HEK293 (cell line): ENCODE results near the gene DCST1.
A peak's percentile ranks its signal among the peaks of the same experiment; 100 is the strongest.

Source experiments
- ELK4 ChIP-seq: IDR thresholded peaks from 2 replicates; pipeline ENCODE4 v1.6.1; 2011; ENCODE audit warnings: mild to moderate bottlenecking, low read depth, low read length, borderline replicate concordance
- GFI1B ChIP-seq: fragments of 450-650 bp; formaldehyde crosslinking; IDR thresholded peaks from 2 replicates; pipeline ENCODE4 v1.5.1; 2016; ENCODE audit warnings: missing biosample characterization, missing genetic modification characterization
- HOXC10 ChIP-seq: sonication (generic); formaldehyde crosslinking; IDR thresholded peaks from 2 replicates; pipeline ENCODE4 v1.8.1; 2023; ENCODE audit warnings: mild to moderate bottlenecking, missing genetic modification reagents
- KLF16 ChIP-seq: fragments of 450-650 bp; formaldehyde crosslinking; IDR thresholded peaks from 2 replicates; pipeline ENCODE4 v1.5.1; 2017; ENCODE audit warnings: missing biosample characterization, missing genetic modification characterization
- PRDM4 ChIP-seq: fragments of 450-650 bp; formaldehyde crosslinking; IDR thresholded peaks from 2 replicates; pipeline ENCODE4 v1.5.1; 2017; ENCODE audit warnings: missing biosample characterization, missing genetic modification characterization
- SETDB1 ChIP-seq: IDR thresholded peaks from one replicate; pipeline ENCODE4 v1.6.1; 2017; ENCODE audit warnings: mild to moderate bottlenecking, low read length, moderate library complexity, mixed read lengths; ENCODE audit not compliant: insufficient read length
- TCF7L2 ChIP-seq: IDR thresholded peaks from 2 replicates; pipeline ENCODE4 v1.6.1; 2011; ENCODE audit warnings: low read depth, mild to moderate bottlenecking, inconsistent platforms, low read length, moderate library complexity, borderline replicate concordance
- YY1 ChIP-seq: fragments of 450-650 bp; formaldehyde crosslinking; IDR thresholded peaks from 2 replicates; pipeline ENCODE4 v1.5.1; 2018; ENCODE audit warnings: missing biosample characterization, missing genetic modification characterization
- ZBTB48 ChIP-seq: fragments of 450-650 bp; formaldehyde crosslinking; IDR thresholded peaks from 2 replicates; pipeline ENCODE4 v1.5.1; 2016; ENCODE audit warnings: missing biosample characterization, missing genetic modification characterization
- ZFHX2 ChIP-seq: fragments of 450-650 bp; formaldehyde crosslinking; conservative IDR thresholded peaks from 2 replicates; pipeline ENCODE4 v1.5.1; 2016; ENCODE audit warnings: missing biosample characterization, missing genetic modification characterization
- ZIC2 ChIP-seq: fragments of 450-650 bp; formaldehyde crosslinking; IDR thresholded peaks from 2 replicates; pipeline ENCODE4 v1.5.1; 2016; ENCODE audit warnings: missing biosample characterization, missing genetic modification characterization
- ZNF112 ChIP-seq: fragments of 450-650 bp; formaldehyde crosslinking; IDR thresholded peaks from 2 replicates; pipeline ENCODE4 v1.5.0; 2017; ENCODE audit warnings: missing biosample characterization, missing genetic modification characterization
- ZNF157 ChIP-seq: fragments of 450-650 bp; formaldehyde crosslinking; IDR thresholded peaks from 2 replicates; pipeline ENCODE4 v1.5.1; 2016; ENCODE audit warnings: missing biosample characterization, missing genetic modification characterization
- ZNF175 ChIP-seq: fragments of 450-650 bp; formaldehyde crosslinking; IDR thresholded peaks from 2 replicates; pipeline ENCODE4 v1.5.1; 2016; ENCODE audit warnings: missing biosample characterization, missing genetic modification characterization
- ZNF211 ChIP-seq: fragments of 450-650 bp; formaldehyde crosslinking; IDR thresholded peaks from 2 replicates; pipeline ENCODE4 v1.5.1; 2016; ENCODE audit warnings: low read depth, missing biosample characterization, missing genetic modification characterization
- ZNF23 ChIP-seq: fragments of 450-650 bp; formaldehyde crosslinking; IDR thresholded peaks from 2 replicates; pipeline ENCODE4 v1.5.1; 2016; ENCODE audit warnings: missing biosample characterization, missing genetic modification characterization, borderline replicate concordance
- ZNF248 ChIP-seq: fragments of 450-650 bp; formaldehyde crosslinking; IDR thresholded peaks from 2 replicates; pipeline ENCODE4 v1.5.1; 2017; ENCODE audit warnings: missing biosample characterization, missing genetic modification characterization
- ZNF274 ChIP-seq, 2 experiments: fragments of 200-500 bp in 1 of 2; fragments of 450-650 bp in 1 of 2; sonication (Bioruptor generic) in 1 of 2; formaldehyde crosslinking in 1 of 2; IDR thresholded peaks; 2 replicates each; pipeline versions ENCODE4 v1.5.1 to v1.6.1; 2014 to 2016; ENCODE audit warnings: borderline replicate concordance in 1 of 2, inconsistent platforms in 1 of 2, low read length in 1 of 2, missing biosample characterization in 1 of 2, missing genetic modification characterization in 1 of 2
- ZNF664 ChIP-seq: fragments of 450-650 bp; formaldehyde crosslinking; IDR thresholded peaks from 2 replicates; pipeline ENCODE4 v1.5.1; 2016; ENCODE audit warnings: missing biosample characterization, missing genetic modification characterization
- ZNF701 ChIP-seq: fragments of 450-650 bp; formaldehyde crosslinking; IDR thresholded peaks from 2 replicates; pipeline ENCODE4 v1.5.1; 2016; ENCODE audit warnings: missing biosample characterization, missing genetic modification characterization
- ZNF747 ChIP-seq: fragments of 450-650 bp; formaldehyde crosslinking; IDR thresholded peaks from 2 replicates; pipeline ENCODE4 v1.5.1; 2016; ENCODE audit warnings: missing biosample characterization, missing genetic modification characterization
- ZNF791 ChIP-seq: fragments of 450-650 bp; formaldehyde crosslinking; IDR thresholded peaks from 2 replicates; pipeline ENCODE4 v1.5.1; 2016; ENCODE audit warnings: missing biosample characterization, missing genetic modification characterization
- ZSCAN30 ChIP-seq: fragments of 450-650 bp; IDR thresholded peaks from 2 replicates; pipeline ENCODE4 v1.5.1; 2018; ENCODE audit warnings: missing biosample characterization, mild to moderate bottlenecking, missing genetic modification characterization, moderate library complexity
- ZXDB ChIP-seq: fragments of 450-650 bp; formaldehyde crosslinking; IDR thresholded peaks from 2 replicates; pipeline ENCODE4 v1.5.1; 2016; ENCODE audit warnings: missing biosample characterization, missing genetic modification characterization
- TF ChIP-seq, protein P1 (sequence below): fragments of 450-650 bp; formaldehyde crosslinking; IDR thresholded peaks from 2 replicates; pipeline ENCODE4 v1.5.1; 2017; ENCODE audit warnings: missing biosample characterization, mild to moderate bottlenecking, missing genetic modification characterization, moderate library complexity
- TF ChIP-seq, protein P2 (sequence below): fragments of 450-650 bp; formaldehyde crosslinking; IDR thresholded peaks from 2 replicates; pipeline ENCODE4 v1.5.1; 2016; ENCODE audit warnings: missing biosample characterization, missing genetic modification characterization
- TF ChIP-seq, protein P3 (sequence below): fragments of 450-650 bp; formaldehyde crosslinking; IDR thresholded peaks from 2 replicates; pipeline ENCODE4 v1.5.1; 2017; ENCODE audit warnings: missing biosample characterization, missing genetic modification characterization
- TF ChIP-seq, protein P4 (sequence below): fragments of 450-650 bp; formaldehyde crosslinking; IDR thresholded peaks from 2 replicates; pipeline ENCODE4 v1.5.1; 2016; ENCODE audit warnings: missing biosample characterization, missing genetic modification characterization

DCST1 gene

GRCh38 chr1:155051342-155051776, 17.7 kb downstream of the DCST1 start (continued):
- TF ChIP-seq, protein P1, sequence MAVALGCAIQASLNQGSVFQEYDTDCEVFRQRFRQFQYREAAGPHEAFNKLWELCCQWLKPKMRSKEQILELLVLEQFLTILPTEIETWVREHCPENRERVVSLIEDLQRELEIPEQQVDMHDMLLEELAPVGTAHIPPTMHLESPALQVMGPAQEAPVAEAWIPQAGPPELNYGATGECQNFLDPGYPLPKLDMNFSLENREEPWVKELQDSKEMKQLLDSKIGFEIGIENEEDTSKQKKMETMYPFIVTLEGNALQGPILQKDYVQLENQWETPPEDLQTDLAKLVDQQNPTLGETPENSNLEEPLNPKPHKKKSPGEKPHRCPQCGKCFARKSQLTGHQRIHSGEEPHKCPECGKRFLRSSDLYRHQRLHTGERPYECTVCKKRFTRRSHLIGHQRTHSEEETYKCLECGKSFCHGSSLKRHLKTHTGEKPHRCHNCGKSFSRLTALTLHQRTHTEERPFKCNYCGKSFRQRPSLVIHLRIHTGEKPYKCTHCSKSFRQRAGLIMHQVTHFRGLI (tag by site-specific recombination) = no peak
- TF ChIP-seq ELK4 (no peak), ZNF157 (tag by site-specific recombination) (no peak), ZXDB (tag by site-specific recombination) (no peak), ZNF701 (tag by site-specific recombination) (no peak), ZNF274 (IDR thresholded peaks at IDR 0.05; ENCODE audit: low read length) (no peak), ZNF274 (tag by site-specific recombination; IDR thresholded peaks at IDR 0.05; ENCODE audit: borderline replicate concordance) (no peak), ZNF747 (tag by site-specific recombination) (no peak), KLF16 (tag by site-specific recombination) (0 out of 2 replicates have a peak, but pooled peaks have one; percentile 17), PRDM4 (no peak), ZNF175 (tag by site-specific recombination) (no peak), ZNF248 (no peak), ZSCAN30 (tag by site-specific recombination) (peak; percentile 78; the same call in 1 of the 2 replicates), ZBTB48 (peak; percentile 11; the same call in 1 of the 2 replicates), YY1 (0 out of 2 replicates have a peak, but pooled peaks have one; percentile 23), ZNF791 (tag by site-specific recombination) (no peak), ZNF112 (tag by site-specific recombination) (no peak), GFI1B (tag by site-specific recombination) (no peak), HOXC10 (CRISPR knock-in tag) (no peak), ZNF211 (no peak), ZNF23 (tag by site-specific recombination) (no peak), ZFHX2 (no peak), TCF7L2 (no peak), ZNF664 (tag by site-specific recombination) (no peak), ZIC2 (tag by site-specific recombination) (no peak), SETDB1 (no peak)
- TF ChIP-seq, protein P2, sequence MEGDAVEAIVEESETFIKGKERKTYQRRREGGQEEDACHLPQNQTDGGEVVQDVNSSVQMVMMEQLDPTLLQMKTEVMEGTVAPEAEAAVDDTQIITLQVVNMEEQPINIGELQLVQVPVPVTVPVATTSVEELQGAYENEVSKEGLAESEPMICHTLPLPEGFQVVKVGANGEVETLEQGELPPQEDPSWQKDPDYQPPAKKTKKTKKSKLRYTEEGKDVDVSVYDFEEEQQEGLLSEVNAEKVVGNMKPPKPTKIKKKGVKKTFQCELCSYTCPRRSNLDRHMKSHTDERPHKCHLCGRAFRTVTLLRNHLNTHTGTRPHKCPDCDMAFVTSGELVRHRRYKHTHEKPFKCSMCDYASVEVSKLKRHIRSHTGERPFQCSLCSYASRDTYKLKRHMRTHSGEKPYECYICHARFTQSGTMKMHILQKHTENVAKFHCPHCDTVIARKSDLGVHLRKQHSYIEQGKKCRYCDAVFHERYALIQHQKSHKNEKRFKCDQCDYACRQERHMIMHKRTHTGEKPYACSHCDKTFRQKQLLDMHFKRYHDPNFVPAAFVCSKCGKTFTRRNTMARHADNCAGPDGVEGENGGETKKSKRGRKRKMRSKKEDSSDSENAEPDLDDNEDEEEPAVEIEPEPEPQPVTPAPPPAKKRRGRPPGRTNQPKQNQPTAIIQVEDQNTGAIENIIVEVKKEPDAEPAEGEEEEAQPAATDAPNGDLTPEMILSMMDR = peak; percentile 49; the same call in 1 of the 2 replicates
- TF ChIP-seq, protein P3, sequence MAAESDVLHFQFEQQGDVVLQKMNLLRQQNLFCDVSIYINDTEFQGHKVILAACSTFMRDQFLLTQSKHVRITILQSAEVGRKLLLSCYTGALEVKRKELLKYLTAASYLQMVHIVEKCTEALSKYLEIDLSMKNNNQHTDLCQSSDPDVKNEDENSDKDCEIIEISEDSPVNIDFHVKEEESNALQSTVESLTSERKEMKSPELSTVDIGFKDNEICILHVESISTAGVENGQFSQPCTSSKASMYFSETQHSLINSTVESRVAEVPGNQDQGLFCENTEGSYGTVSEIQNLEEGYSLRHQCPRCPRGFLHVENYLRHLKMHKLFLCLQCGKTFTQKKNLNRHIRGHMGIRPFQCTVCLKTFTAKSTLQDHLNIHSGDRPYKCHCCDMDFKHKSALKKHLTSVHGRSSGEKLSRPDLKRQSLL (tag by site-specific recombination) = no peak
- TF ChIP-seq, protein P4, sequence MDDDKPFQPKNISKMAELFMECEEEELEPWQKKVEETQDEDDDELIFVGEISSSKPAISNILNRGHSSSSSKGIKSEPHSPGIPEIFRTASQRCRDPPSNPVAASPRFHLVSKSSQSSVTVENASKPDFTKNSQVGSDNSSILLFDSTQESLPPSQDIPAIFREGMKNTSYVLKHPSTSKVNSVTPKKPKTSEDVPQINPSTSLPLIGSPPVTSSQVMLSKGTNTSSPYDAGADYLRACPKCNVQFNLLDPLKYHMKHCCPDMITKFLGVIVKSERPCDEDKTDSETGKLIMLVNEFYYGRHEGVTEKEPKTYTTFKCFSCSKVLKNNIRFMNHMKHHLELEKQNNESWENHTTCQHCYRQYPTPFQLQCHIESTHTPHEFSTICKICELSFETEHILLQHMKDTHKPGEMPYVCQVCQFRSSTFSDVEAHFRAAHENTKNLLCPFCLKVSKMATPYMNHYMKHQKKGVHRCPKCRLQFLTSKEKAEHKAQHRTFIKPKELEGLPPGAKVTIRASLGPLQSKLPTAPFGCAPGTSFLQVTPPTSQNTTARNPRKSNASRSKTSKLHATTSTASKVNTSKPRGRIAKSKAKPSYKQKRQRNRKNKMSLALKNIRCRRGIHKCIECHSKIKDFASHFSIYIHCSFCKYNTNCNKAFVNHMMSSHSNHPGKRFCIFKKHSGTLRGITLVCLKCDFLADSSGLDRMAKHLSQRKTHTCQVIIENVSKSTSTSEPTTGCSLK (tag by site-specific recombination) = no peak
